GM12801 (cell line): ENCODE results near the gene PIP5K1B.

Source experiments
- TF ChIP-seq, protein P1 (sequence below): IDR thresholded peaks from one replicate; pipeline ENCODE4 v1.5.1; 2011; ENCODE audit warnings: control low read depth; ENCODE audit not compliant: insufficient read length; ENCODE audit errors: extremely low read depth

PIP5K1B gene

GRCh38 chr9:68877219-68877618, 172.2 kb downstream of the PIP5K1B start:
- TF ChIP-seq, protein P1, sequence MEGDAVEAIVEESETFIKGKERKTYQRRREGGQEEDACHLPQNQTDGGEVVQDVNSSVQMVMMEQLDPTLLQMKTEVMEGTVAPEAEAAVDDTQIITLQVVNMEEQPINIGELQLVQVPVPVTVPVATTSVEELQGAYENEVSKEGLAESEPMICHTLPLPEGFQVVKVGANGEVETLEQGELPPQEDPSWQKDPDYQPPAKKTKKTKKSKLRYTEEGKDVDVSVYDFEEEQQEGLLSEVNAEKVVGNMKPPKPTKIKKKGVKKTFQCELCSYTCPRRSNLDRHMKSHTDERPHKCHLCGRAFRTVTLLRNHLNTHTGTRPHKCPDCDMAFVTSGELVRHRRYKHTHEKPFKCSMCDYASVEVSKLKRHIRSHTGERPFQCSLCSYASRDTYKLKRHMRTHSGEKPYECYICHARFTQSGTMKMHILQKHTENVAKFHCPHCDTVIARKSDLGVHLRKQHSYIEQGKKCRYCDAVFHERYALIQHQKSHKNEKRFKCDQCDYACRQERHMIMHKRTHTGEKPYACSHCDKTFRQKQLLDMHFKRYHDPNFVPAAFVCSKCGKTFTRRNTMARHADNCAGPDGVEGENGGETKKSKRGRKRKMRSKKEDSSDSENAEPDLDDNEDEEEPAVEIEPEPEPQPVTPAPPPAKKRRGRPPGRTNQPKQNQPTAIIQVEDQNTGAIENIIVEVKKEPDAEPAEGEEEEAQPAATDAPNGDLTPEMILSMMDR, result no peak

DNA sequence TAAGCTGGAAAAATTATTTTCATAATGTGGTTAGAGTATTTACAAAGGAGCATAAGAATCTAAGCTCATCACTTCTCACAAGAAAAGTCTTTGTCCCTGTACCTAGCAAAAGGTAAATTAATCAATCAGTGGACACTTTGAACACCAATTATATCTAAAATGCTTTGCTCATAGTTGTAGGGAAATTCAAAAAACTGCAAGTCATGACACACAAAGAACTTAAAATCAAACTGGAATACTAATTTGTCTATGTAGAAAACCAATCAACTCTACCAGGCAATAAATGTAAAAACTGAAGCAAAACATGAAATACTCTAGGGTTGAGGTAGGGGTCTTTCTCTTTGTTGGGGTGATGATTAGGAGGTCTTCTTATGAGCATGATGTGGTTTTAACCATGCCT, 173.4 kb downstream of the PIP5K1B start:
- TF ChIP-seq, protein P1, result no peak

DNA sequence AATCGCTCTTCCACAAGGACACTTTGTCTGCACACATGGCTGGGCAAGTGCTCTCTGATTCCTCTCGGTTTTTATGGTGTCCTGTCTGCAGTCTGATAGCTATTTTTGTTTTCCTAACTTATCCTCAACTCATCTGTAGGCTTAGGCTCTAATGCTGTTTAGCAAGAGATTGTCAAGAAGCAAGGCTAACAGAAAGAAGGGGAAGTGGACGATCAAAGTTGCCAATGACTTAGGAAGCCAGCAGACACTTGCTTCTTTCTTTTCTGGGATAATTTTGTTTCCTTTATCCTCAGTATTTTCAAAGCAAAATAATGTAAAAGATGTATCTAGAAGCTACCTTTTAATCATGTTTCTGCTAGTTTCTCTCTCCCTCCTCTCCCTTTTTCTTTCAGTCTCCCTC, 178.2 kb downstream of the PIP5K1B start:
- TF ChIP-seq, protein P1, result no peak

- TF ChIP-seq, protein P1, result no peak
Observed at GRCh38 chr9:68887232-68887631, 182.2 kb downstream of the PIP5K1B start.

- TF ChIP-seq, protein P1, result no peak
Observed at GRCh38 chr9:68894502-68894901, 189.5 kb downstream of the PIP5K1B start.

- TF ChIP-seq, protein P1, result no peak
Observed at GRCh38 chr9:68895741-68896478, 190.9 kb downstream of the PIP5K1B start.

DNA sequence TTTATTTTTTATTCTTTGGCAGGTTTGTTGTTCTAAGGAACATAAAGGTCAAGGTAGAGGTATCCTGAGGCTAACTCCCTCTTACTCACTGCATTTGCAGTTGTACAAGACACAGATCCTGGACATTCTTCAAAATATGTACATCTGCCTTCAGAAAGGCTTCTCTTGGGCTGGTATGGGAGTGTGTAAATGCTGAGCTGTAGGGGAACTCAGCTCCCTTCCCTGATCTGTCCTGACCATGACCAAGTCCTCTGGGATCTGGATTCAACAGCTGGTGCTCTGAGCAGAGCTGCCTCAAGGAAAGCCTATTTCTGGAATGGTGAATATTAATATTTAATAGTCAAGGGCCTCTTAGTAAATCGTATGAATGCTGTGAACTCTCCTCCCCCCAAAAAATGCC, 191.4 kb downstream of the PIP5K1B start:
- TF ChIP-seq, protein P1, result no peak
